Panc1 (cell line): ENCODE results near the gene LRRC47. TPM values are rescaled to one million over a fixed set of nuclear protein-coding genes. Genes with fewer than 3 reads are reported as not detected.
A peak's percentile ranks its signal among the peaks of the same experiment; 100 is the strongest.

Experiments
- ATAC-seq: fragments of 200-7000 bp; cut with Tn5 transposase; 2 replicates; pipeline ENCODE4 v1.9.1; 2020; ENCODE audit warnings: mild to moderate bottlenecking, moderate library complexity
- Bru-seq: library from RNA; stranded (reverse); fragments of 400-500 nt; gene quantifications from one replicate; lab custom pipeline; 2021; lab: Mats Ljungman, UMichigan
- BruChase-seq, 2 experiments: library from RNA; stranded (reverse); fragments of 400-500 nt; gene quantifications; one replicate each; lab custom pipeline; 2021; lab: Mats Ljungman, UMichigan
- BruUV-seq: library from RNA; stranded (reverse); fragments of 400-500 nt; replicated peaks from 2 replicates; lab custom pipeline; 2021; lab: Mats Ljungman, UMichigan
- CTCF ChIA-PET: fragments of 300-600 bp; sonication (Branson Sonifier 250); formaldehyde crosslinking; loops from one replicate; lab custom pipeline; 2022; ENCODE audit warnings: antibody characterized with exemption; lab: Charles Lee
- POLR2A ChIA-PET: fragments of 300-600 bp; sonication (Branson Sonifier 250); formaldehyde crosslinking; loops from one replicate; lab custom pipeline; 2022; ENCODE audit warnings: antibody characterized with exemption; lab: Charles Lee
- DNase-seq: peaks from one replicate; pipeline ENCODE4 v3.0.0-alpha.2; 2010; ENCODE audit warnings: low read depth, low spot score
- H3K27ac ChIP-seq: 2 replicates; pipeline ENCODE4 v1.5.1; 2011; ENCODE audit warnings: mild to moderate bottlenecking, low read length, inconsistent platforms
- H3K27me3 ChIP-seq: fragments of 200-500 bp; sonication (Bioruptor generic); 2 replicates; pipeline ENCODE4 v1.6.0; 2014; ENCODE audit warnings: low read length, inconsistent platforms; ENCODE audit not compliant: control insufficient read depth, insufficient read depth
- H3K36me3 ChIP-seq: fragments of 200-500 bp; sonication (Bioruptor generic); 2 replicates; pipeline ENCODE4 v1.5.1; 2014; ENCODE audit warnings: inconsistent platforms, mild to moderate bottlenecking, low read length, moderate library complexity; ENCODE audit not compliant: control insufficient read depth, insufficient read depth
- H3K4me1 ChIP-seq: 2 replicates; pipeline ENCODE4 v1.5.1; 2011; ENCODE audit warnings: inconsistent platforms, mild to moderate bottlenecking, low read length, moderate library complexity; ENCODE audit not compliant: control insufficient read depth, insufficient read depth
- H3K4me3 ChIP-seq, 2 experiments: 2 replicates each; pipeline ENCODE4 v1.5.1; 2011 to 2012; ENCODE audit warnings: low read depth in 2 of 2, low read length in 2 of 2, mild to moderate bottlenecking in 2 of 2, inconsistent platforms in 1 of 2, moderate library complexity in 1 of 2
- H3K9me3 ChIP-seq: fragments of 200-500 bp; sonication (Bioruptor generic); 2 replicates; pipeline ENCODE4 v1.5.1; 2014; ENCODE audit warnings: low read depth, mild to moderate bottlenecking, inconsistent platforms, low read length, moderate library complexity; ENCODE audit not compliant: control insufficient read depth, insufficient read depth
- POLR2AphosphoS5 ChIP-seq: IDR thresholded peaks from 2 replicates; pipeline ENCODE4 v1.6.1; 2012; ENCODE audit warnings: mild to moderate bottlenecking, low read depth, low read length, moderate library complexity
- SIN3A ChIP-seq: IDR thresholded peaks from 2 replicates; pipeline ENCODE4 v1.6.1; 2012; ENCODE audit warnings: low read depth, mild to moderate bottlenecking, low read length, moderate library complexity, borderline replicate concordance; ENCODE audit not compliant: insufficient read depth
- TCF7L2 ChIP-seq: IDR thresholded peaks from 2 replicates; pipeline ENCODE4 v1.6.1; 2011; ENCODE audit warnings: mild to moderate bottlenecking, low read depth, low read length, inconsistent platforms
- in situ Hi-C: cut with HindIII; loops from 2 replicates; pipeline ENCODE4 v1.10.0; 2016; ENCODE audit warnings: low sequenced_read_pairs, low pct_unique_long_range_greater_than_20kb
- intact Hi-C: fragments of 100-400 bp; cut with micrococcal nuclease; formaldehyde crosslinking; loops from one replicate; pipeline ENCODE4 v1.10.0; 2022; ENCODE audit not compliant: unreplicated experiment
- long read RNA-seq: library from polyadenylated mRNA; unstranded; transcript quantifications from one replicate; pipeline ENCODE4 v2.0.0, GENCODE V29; 2021; ENCODE audit not compliant: unreplicated experiment
- polyA plus RNA-seq: library from polyadenylated mRNA; unstranded; fragments of >200 nt; gene quantifications from one replicate; pipeline ENCODE4 v1.2.1, GENCODE V29; 2012; ENCODE audit warnings: missing spikeins; ENCODE audit not compliant: insufficient read length
- total RNA-seq: library from RNA; stranded (reverse); gene quantifications from one replicate; pipeline ENCODE4 v1.2.1, GENCODE V29; 2021; ENCODE audit not compliant: unreplicated experiment
- TF ChIP-seq, protein P1 (sequence below): fragments of 450-650 bp; IDR thresholded peaks from 2 replicates; pipeline ENCODE4 v1.5.1; 2017; ENCODE audit warnings: mild to moderate bottlenecking
- TF ChIP-seq, protein P2 (sequence below), 2 experiments: IDR thresholded peaks; 2 replicates each; pipeline ENCODE4 v1.6.1; 2011 to 2012; ENCODE audit warnings: low read depth in 2 of 2, control low read depth in 1 of 2, low read length in 1 of 2, mild to moderate bottlenecking in 1 of 2, moderate library complexity in 1 of 2; ENCODE audit not compliant: insufficient read depth in 1 of 2

The LRRC47 gene
- total RNA-seq (51.0 TPM), Bru-seq, nascent RNA (percentile 70 among the genes with signal in this experiment), BruChase-seq, experiment 1, labeled RNA remaining after a 2-hour chase (percentile 82 among the genes with signal in this experiment), BruChase-seq, experiment 2, labeled RNA remaining after a 6-hour chase (percentile 84 among the genes with signal in this experiment)
- 32.2 TPM for polyA plus RNA-seq
- long read RNA-seq, full-length matches to known transcripts, result 212 of 271 reads
- long read RNA-seq, partial matches to known transcripts, result 13 of 271 reads
- long read RNA-seq, other reads (novel, unspliced or antisense), result 46 of 271 reads

GRCh38 chr1:3796215-3797061, at the start of gene LRRC47:
Gene LRRC47, minus strand, starts transcription at chr1:3796498. Its CDS starts 22 bp downstream, at chr1:3796476.
- no peaks in the 10 kb centered on the region for H3K9me3 ChIP-seq
- TF ChIP-seq POLR2AphosphoS5 (peak; percentile 92), SIN3A (peak; percentile 97; the same call in 1 of the 2 replicates), TCF7L2 (no peak)
- TF ChIP-seq, protein P1, sequence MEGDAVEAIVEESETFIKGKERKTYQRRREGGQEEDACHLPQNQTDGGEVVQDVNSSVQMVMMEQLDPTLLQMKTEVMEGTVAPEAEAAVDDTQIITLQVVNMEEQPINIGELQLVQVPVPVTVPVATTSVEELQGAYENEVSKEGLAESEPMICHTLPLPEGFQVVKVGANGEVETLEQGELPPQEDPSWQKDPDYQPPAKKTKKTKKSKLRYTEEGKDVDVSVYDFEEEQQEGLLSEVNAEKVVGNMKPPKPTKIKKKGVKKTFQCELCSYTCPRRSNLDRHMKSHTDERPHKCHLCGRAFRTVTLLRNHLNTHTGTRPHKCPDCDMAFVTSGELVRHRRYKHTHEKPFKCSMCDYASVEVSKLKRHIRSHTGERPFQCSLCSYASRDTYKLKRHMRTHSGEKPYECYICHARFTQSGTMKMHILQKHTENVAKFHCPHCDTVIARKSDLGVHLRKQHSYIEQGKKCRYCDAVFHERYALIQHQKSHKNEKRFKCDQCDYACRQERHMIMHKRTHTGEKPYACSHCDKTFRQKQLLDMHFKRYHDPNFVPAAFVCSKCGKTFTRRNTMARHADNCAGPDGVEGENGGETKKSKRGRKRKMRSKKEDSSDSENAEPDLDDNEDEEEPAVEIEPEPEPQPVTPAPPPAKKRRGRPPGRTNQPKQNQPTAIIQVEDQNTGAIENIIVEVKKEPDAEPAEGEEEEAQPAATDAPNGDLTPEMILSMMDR, result no peak
- TF ChIP-seq, protein P2, sequence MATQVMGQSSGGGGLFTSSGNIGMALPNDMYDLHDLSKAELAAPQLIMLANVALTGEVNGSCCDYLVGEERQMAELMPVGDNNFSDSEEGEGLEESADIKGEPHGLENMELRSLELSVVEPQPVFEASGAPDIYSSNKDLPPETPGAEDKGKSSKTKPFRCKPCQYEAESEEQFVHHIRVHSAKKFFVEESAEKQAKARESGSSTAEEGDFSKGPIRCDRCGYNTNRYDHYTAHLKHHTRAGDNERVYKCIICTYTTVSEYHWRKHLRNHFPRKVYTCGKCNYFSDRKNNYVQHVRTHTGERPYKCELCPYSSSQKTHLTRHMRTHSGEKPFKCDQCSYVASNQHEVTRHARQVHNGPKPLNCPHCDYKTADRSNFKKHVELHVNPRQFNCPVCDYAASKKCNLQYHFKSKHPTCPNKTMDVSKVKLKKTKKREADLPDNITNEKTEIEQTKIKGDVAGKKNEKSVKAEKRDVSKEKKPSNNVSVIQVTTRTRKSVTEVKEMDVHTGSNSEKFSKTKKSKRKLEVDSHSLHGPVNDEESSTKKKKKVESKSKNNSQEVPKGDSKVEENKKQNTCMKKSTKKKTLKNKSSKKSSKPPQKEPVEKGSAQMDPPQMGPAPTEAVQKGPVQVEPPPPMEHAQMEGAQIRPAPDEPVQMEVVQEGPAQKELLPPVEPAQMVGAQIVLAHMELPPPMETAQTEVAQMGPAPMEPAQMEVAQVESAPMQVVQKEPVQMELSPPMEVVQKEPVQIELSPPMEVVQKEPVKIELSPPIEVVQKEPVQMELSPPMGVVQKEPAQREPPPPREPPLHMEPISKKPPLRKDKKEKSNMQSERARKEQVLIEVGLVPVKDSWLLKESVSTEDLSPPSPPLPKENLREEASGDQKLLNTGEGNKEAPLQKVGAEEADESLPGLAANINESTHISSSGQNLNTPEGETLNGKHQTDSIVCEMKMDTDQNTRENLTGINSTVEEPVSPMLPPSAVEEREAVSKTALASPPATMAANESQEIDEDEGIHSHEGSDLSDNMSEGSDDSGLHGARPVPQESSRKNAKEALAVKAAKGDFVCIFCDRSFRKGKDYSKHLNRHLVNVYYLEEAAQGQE (IDR thresholded peaks at IDR 0.05; ENCODE audit: insufficient read depth in 1 of 2, low read depth in 2 of 2, low read length in 1 of 2), result no peak
- BruUV-seq, result no TSS peak
- DNase-seq (peak; percentile 53), ATAC-seq (peak; percentile 100)
- ChIA-PET POLR2A (interaction anchor here (0.5 kb wide), 1 partner anchor 352 kb away, joined by 6 read pairs; no protein-coding TSS in a partner anchor), CTCF (no interaction called here)
- peaks cover 4% of the 10 kb centered on the region for H3K4me1 ChIP-seq
- H3K27ac ChIP-seq, result peak within 1 kb of the TSS; percentile 97
- in situ Hi-C loops, result no loop called here
- H3K36me3 ChIP-seq, result no peaks in the 10 kb centered on the region; the same call in 1 of the 2 replicates
- no peaks in the 10 kb centered on the region for H3K27me3 ChIP-seq
- peak within 1 kb of the TSS; percentile 82 to 96 for H3K4me3 ChIP-seq
- intact Hi-C loops, result no loop called here

DNA sequence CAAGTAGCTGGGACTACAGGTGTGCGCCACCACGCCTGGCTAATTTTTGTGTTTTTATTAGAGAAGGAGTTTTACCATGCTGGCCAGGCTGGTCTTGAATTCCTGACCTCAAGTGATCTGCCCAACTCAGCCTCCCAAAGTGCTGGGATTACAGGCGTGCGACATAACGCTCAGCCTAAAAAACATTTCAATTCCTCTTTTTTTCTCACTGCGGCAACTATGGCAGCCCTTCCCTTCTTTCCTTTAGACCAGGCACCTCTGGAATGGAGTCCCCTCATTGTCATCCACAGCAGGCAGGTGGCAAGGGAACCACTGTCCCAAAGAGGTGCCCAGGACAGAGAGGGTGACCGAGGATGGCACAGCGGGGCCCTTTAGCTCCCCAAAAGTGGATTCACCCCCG, 46.6 kb upstream of the LRRC47 start:
- H3K9me3 ChIP-seq, result no peaks in the 10 kb centered on the region
- H3K4me1 ChIP-seq, result no peaks in the 10 kb centered on the region
- no peaks in the 10 kb centered on the region for H3K27me3 ChIP-seq
- H3K36me3 ChIP-seq, result peaks cover 6% of the 10 kb centered on the region
- intact Hi-C loops (no loop called here), in situ Hi-C loops (no loop called here)
- no peak overlapping the region for H3K4me3 ChIP-seq
- DNase-seq (no peak), ATAC-seq (no peak)
- no peak for TF ChIP-seq SIN3A
- no peak for TF ChIP-seq POLR2AphosphoS5
- no peak for TF ChIP-seq TCF7L2
- TF ChIP-seq, protein P2 (IDR thresholded peaks at IDR 0.05; ENCODE audit: insufficient read depth in 1 of 2, low read depth in 2 of 2, low read length in 1 of 2), result no peak
- TF ChIP-seq, protein P1, result no peak
- ChIA-PET CTCF (no interaction called here), POLR2A (interaction anchor here (0.6 kb wide), 1 partner anchor 400 kb away, joined by 15 read pairs; no protein-coding TSS in a partner anchor)
- H3K27ac ChIP-seq, result no peak overlapping the region
- BruUV-seq, result no TSS peak
